Measurements from ENCODE around the gene NFIB.

NFIB gene

GRCh38 chr9:14350754-14351153 lies 36.8 kb upstream of the NFIB start:
- TF ChIP-seq Cebpa-rat (IDR thresholded peaks at IDR 0.05) = no peak
- Histone ChIP-seq H3K27ac (no peak overlapping the region), H4K20me1 (peaks cover 31% of the 10 kb centered on the region), H3K27me3 (peaks cover 61% of the 10 kb centered on the region), H3K36me3 (no peaks in the 10 kb centered on the region), H3K9ac (no peak overlapping the region), H3K4me1 (peaks cover 25% of the 10 kb centered on the region), H3K4me2 (no peak overlapping the region), H3K4me3 (no peak overlapping the region), H3K9me3 (peaks cover 24% of the 10 kb centered on the region)

DNA sequence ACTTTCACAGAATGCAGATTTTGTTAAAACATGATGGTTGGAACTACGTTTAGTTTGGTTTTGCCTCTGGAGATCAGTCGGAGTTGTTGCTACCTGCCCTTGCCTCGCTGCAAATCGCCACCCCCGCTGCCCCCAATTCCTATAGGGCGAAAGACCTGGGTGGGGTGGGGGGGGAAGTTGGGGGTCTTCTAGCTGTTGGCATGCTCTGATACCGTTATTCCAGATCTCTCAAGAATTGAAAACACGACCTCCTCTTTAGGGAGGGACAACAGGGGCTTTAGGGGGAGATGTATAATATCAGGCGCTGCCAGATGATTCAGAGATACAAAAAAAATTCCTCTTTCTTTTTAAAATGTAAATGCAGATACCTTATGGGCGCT lies 36.4 kb upstream of the NFIB start:
- no peak for TF ChIP-seq Cebpa-rat (IDR thresholded peaks at IDR 0.05)
- Histone ChIP-seq H3K27me3 (peaks cover 65% of the 10 kb centered on the region), H4K20me1 (peaks cover 31% of the 10 kb centered on the region), H3K4me2 (peak overlapping the region; percentile 44), H3K9ac (no peak overlapping the region), H3K27ac (no peak overlapping the region), H3K4me1 (peaks cover 25% of the 10 kb centered on the region), H3K9me3 (peaks cover 28% of the 10 kb centered on the region), H3K4me3 (no peak overlapping the region), H3K36me3 (no peaks in the 10 kb centered on the region)

GRCh38 chr9:14349447-14350348 lies 35.8 kb upstream of the NFIB start:
- Histone ChIP-seq H3K36me3 (no peaks in the 10 kb centered on the region), H3K4me2 (peak overlapping the region; percentile 44), H3K9me3 (peaks cover 32% of the 10 kb centered on the region), H3K4me3 (no peak overlapping the region; the same call in 1 of the 2 replicates), H3K27ac (no peak overlapping the region), H3K4me1 (peaks cover 25% of the 10 kb centered on the region), H3K27me3 (peaks cover 71% of the 10 kb centered on the region), H3K9ac (no peak overlapping the region), H4K20me1 (peaks cover 31% of the 10 kb centered on the region)
- TF ChIP-seq Cebpa-rat (IDR thresholded peaks at IDR 0.05) = no peak

DNA sequence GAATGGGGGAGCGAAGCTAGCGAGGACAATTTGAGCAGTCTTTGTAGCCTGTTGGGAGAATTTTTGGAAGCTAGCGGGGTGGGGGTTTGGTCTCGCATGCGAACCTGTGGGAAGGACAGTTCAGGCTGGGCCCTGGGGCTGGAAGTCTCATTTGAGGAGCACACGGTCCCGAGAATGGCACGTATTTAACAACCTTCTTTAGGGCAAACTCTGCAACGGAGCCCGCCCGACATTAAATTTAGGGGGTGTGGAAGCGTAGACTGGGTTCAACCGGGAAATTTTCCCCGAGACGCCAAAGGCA lies 35.2 kb upstream of the NFIB start:
- Histone ChIP-seq H3K4me1 (peaks cover 25% of the 10 kb centered on the region), H3K27ac (no peak overlapping the region), H4K20me1 (peaks cover 31% of the 10 kb centered on the region), H3K27me3 (peaks cover 77% of the 10 kb centered on the region), H3K4me3 (no peak overlapping the region; the same call in 1 of the 2 replicates), H3K4me2 (peak overlapping the region; percentile 89), H3K36me3 (no peaks in the 10 kb centered on the region), H3K9me3 (peaks cover 32% of the 10 kb centered on the region), H3K9ac (no peak overlapping the region)
- no peak for TF ChIP-seq Cebpa-rat (IDR thresholded peaks at IDR 0.05)

DNA sequence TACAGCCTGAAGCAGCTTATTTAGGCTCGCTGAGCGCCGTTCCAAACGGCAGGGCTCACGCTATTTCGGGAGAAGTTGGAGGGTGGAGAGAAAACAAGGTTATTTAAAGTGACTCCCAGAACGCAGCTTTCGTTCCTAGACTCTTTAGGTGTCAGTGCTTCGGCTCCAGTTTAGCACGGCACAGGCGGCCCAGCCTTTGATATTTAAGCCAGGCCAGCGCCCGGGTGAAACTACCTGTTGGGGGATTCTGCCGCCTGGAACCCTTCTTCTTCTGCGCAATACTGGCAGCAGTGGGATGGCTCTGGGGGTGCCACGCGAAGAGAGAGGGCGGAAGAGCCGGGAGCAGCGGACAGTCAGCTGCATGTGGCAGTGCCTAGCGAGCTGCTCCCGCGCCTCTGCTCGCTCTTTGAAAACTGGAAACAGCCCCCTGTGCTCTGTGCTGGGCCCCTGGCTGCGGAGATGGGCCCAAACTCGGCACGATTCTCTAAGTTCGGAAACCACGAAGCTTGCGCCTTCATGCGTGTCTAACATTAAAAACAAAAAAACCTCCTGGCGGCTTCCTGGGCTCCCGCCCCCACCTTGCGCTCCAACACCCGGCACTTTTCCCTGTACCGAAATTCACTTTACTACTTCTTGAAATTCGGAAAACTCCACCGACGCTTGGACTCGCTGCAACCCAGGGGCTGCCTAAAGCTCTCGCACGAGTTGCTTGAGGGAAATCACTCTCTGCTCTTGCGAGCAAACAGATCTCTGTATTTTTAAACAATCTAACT lies 34.6 kb upstream of the NFIB start:
- Histone ChIP-seq H3K4me1 (peaks cover 25% of the 10 kb centered on the region), H4K20me1 (peaks cover 31% of the 10 kb centered on the region), H3K4me3 (peak overlapping the region; percentile 56), H3K9ac (no peak overlapping the region), H3K9me3 (peaks cover 32% of the 10 kb centered on the region), H3K27ac (no peak overlapping the region), H3K27me3 (peaks cover 80% of the 10 kb centered on the region), H3K36me3 (no peaks in the 10 kb centered on the region), H3K4me2 (peak overlapping the region; percentile 89)
- TF ChIP-seq Cebpa-rat (IDR thresholded peaks at IDR 0.05) = no peak

DNA sequence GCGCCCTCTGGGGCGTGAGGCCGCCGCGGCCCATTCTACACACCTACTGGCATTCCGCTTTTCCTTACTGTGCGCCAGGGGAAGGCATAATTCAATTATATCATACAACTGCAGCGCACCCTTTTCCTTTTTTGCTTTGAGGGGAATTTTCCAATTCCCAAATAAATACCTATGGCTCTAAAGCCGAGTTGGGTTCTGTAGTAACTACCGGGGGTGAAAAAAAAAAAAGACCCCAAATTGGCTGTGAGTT lies 34.1 kb upstream of the NFIB start:
- no peaks in the 10 kb centered on the region for H3K36me3 ChIP-seq
- peaks cover 25% of the 10 kb centered on the region for H3K4me1 ChIP-seq
- no peak overlapping the region for H3K9ac ChIP-seq
- H3K4me3 ChIP-seq = peak overlapping the region; percentile 56
- H3K9me3 ChIP-seq = peaks cover 32% of the 10 kb centered on the region
- peaks cover 31% of the 10 kb centered on the region for H4K20me1 ChIP-seq
- H3K27me3 ChIP-seq = peaks cover 84% of the 10 kb centered on the region
- H3K4me2 ChIP-seq = peak overlapping the region; percentile 89
- TF ChIP-seq Cebpa-rat (IDR thresholded peaks at IDR 0.05) = no peak
- H3K27ac ChIP-seq = no peak overlapping the region

- H3K4me1 ChIP-seq = peaks cover 25% of the 10 kb centered on the region
- H3K27ac ChIP-seq = no peak overlapping the region
- H3K27me3 ChIP-seq = peaks cover 84% of the 10 kb centered on the region
- H3K4me3 ChIP-seq = peak overlapping the region; percentile 56; the same call in 1 of the 2 replicates
- H3K9ac ChIP-seq = no peak overlapping the region
- peak overlapping the region; percentile 89 for H3K4me2 ChIP-seq
- H3K36me3 ChIP-seq = no peaks in the 10 kb centered on the region
- peaks cover 32% of the 10 kb centered on the region for H3K9me3 ChIP-seq
- TF ChIP-seq Cebpa-rat (IDR thresholded peaks at IDR 0.05) = no peak
- peaks cover 31% of the 10 kb centered on the region for H4K20me1 ChIP-seq
Observed at GRCh38 chr9:14347406-14348122, 33.6 kb upstream of the NFIB start.

DNA sequence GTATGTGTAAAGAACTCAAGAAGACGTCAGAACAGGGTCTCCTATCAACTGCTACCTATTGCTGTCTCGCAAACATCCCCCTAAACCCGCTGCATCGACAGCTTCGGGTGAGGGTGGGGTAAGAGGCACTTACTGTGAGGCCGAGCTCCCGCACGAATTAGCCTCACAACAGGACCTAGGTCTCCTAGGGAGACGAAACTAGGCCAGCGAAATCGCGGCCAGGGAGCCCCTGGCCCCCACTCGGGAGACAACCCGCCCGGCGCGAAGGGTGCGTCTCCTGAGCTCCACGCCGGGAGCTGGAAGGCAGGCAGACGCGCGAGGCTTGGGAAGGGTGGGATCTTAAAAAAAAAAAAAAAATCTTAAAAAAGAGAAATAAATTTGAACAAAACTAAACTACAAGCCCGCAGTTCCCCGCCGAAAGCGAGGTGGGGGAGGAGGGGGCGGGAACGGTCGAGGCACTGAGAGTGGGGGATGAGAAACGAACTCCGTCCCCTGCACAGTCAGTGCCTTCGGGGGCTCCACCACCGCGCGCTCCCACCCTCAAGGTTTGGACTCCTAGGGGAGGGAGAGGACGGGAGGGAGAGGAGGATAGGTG lies 33.0 kb upstream of the NFIB start:
- Histone ChIP-seq H3K4me2 (no peak overlapping the region), H3K9me3 (peaks cover 32% of the 10 kb centered on the region), H3K4me1 (peaks cover 25% of the 10 kb centered on the region), H3K27me3 (peaks cover 84% of the 10 kb centered on the region), H3K27ac (no peak overlapping the region), H3K4me3 (0 out of 2 replicates have a peak overlapping the region, but pooled peaks have one; percentile 56), H4K20me1 (peaks cover 31% of the 10 kb centered on the region), H3K36me3 (no peaks in the 10 kb centered on the region), H3K9ac (no peak overlapping the region)
- TF ChIP-seq Cebpa-rat (IDR thresholded peaks at IDR 0.05) = no peak

DNA sequence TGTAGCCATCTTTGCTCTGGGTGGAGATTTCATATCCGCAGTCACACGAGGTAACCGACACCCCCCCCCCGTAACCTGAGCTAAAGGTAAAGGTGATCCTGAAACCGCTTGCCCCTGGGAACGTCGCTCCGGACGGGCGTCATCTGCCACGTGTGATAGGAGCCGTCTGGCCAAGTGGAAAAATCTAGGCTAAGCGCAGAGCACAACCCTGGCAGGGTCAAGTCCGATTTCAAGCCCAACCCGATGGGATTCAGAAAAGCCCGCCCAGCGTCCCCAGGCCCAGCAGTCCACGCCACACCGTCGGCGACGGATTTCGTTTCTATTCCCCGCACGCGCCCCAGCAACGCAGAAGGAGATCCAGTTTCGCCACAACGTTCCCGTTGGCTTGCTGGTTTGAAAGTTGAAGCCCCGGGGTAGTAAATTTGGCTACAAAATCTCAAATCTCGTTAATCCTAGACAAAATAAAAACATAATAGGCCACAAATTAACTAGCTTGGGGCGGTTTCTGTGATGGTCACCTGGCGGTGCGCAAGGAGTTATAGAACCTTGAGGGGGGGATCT lies 32.4 kb upstream of the NFIB start:
- Histone ChIP-seq H3K4me2 (no peak overlapping the region), H3K9me3 (peaks cover 32% of the 10 kb centered on the region), H3K27me3 (peaks cover 78% of the 10 kb centered on the region), H4K20me1 (peaks cover 30% of the 10 kb centered on the region), H3K27ac (no peak overlapping the region), H3K4me1 (peaks cover 25% of the 10 kb centered on the region), H3K9ac (no peak overlapping the region), H3K4me3 (no peak overlapping the region), H3K36me3 (no peaks in the 10 kb centered on the region)
- no peak for TF ChIP-seq Cebpa-rat (IDR thresholded peaks at IDR 0.05)

All from BLaER1 (cell line).